Fibroblast of upper back skin (primary cell): ENCODE results near the gene PEMT.

Source experiments
- DNase-seq: peaks from one replicate; pipeline ENCODE4 v3.0.0-alpha.2; 2013

Gene PEMT

GRCh38 chr17:17511881-17512858, 79.3 kb downstream of the PEMT start:
- DNase-seq, result peak; percentile 92

GRCh38 chr17:17511293-17511741, 80.2 kb downstream of the PEMT start:
- no peak for DNase-seq

GRCh38 chr17:17510456-17511292, 80.8 kb downstream of the PEMT start:
- no peak for DNase-seq

- DNase-seq, result no peak
These were observed 81.7 kb downstream of the PEMT start for GRCh38 chr17:17509601-17510425.

- DNase-seq, result no peak
These were observed 82.6 kb downstream of the PEMT start for GRCh38 chr17:17508646-17509591.

- no peak for DNase-seq
These were observed 83.4 kb downstream of the PEMT start for GRCh38 chr17:17508019-17508535.

GRCh38 chr17:17507465-17508011, 84.0 kb downstream of the PEMT start:
- DNase-seq, result no peak

- DNase-seq, result no peak
These were observed 84.5 kb downstream of the PEMT start for GRCh38 chr17:17506893-17507464.

- no peak for DNase-seq
These were observed 85.2 kb downstream of the PEMT start for GRCh38 chr17:17506181-17506741.

GRCh38 chr17:17505610-17506171, 85.8 kb downstream of the PEMT start:
- no peak for DNase-seq

GRCh38 chr17:17505151-17505550, 86.4 kb downstream of the PEMT start:
- DNase-seq, result no peak

GRCh38 chr17:17504341-17505140, 87.0 kb downstream of the PEMT start:
- DNase-seq, result no peak

GRCh38 chr17:17503566-17504130, 87.9 kb downstream of the PEMT start:
- DNase-seq, result no peak

- DNase-seq, result no peak
These were observed 88.6 kb downstream of the PEMT start for GRCh38 chr17:17502741-17503565.

- DNase-seq, result no peak
These were observed 90.4 kb downstream of the PEMT start for GRCh38 chr17:17500999-17501605.

GRCh38 chr17:17499402-17500145, 91.9 kb downstream of the PEMT start:
- DNase-seq, result no peak
